ENCODE data around the gene RTN4R.

Gene RTN4R

GRCh38 chr22:20193761-20194494 is 74.2 kb downstream of the RTN4R start:
- Histone ChIP-seq H3K27me3 (no peaks in the 10 kb centered on the region), H3K36me3 (no peaks in the 10 kb centered on the region), H3K9me3 (no peaks in the 10 kb centered on the region), H3K4me3 (no peak overlapping the region), H3K27ac (no peak overlapping the region), H3K4me1 (no peaks in the 10 kb centered on the region)
- no peak for DNase-seq
- TF ChIP-seq CTCF (IDR thresholded peaks at IDR 0.05), result no peak
- intact Hi-C loops (cut with DNase I; ENCODE audit: low total_unique reads), result no loop called here

- Histone ChIP-seq H3K4me1 (no peaks in the 10 kb centered on the region), H3K27ac (no peak overlapping the region), H3K27me3 (no peaks in the 10 kb centered on the region), H3K4me3 (no peak overlapping the region), H3K9me3 (no peaks in the 10 kb centered on the region), H3K36me3 (no peaks in the 10 kb centered on the region)
- intact Hi-C loops (cut with DNase I; ENCODE audit: low total_unique reads), result no loop called here
- no peak for DNase-seq
- no peak for TF ChIP-seq CTCF (IDR thresholded peaks at IDR 0.05)
Observed at GRCh38 chr22:20192972-20193760, 75.0 kb downstream of the RTN4R start.

GRCh38 chr22:20192293-20192971 is 75.7 kb downstream of the RTN4R start:
- no peak for TF ChIP-seq CTCF (IDR thresholded peaks at IDR 0.05)
- Histone ChIP-seq H3K9me3 (no peaks in the 10 kb centered on the region), H3K4me3 (no peak overlapping the region), H3K27ac (no peak overlapping the region), H3K4me1 (no peaks in the 10 kb centered on the region), H3K36me3 (no peaks in the 10 kb centered on the region), H3K27me3 (no peaks in the 10 kb centered on the region)
- intact Hi-C loops (cut with DNase I; ENCODE audit: low total_unique reads), result no loop called here
- DNase-seq, result no peak

GRCh38 chr22:20191803-20192202 is 76.3 kb downstream of the RTN4R start:
- TF ChIP-seq CTCF (IDR thresholded peaks at IDR 0.05), result no peak
- H3K4me1 ChIP-seq, result no peaks in the 10 kb centered on the region
- no peak overlapping the region for H3K4me3 ChIP-seq
- no peaks in the 10 kb centered on the region for H3K36me3 ChIP-seq
- intact Hi-C loops (cut with DNase I; ENCODE audit: low total_unique reads), result no loop called here
- H3K27me3 ChIP-seq, result no peaks in the 10 kb centered on the region
- DNase-seq, result no peak
- H3K9me3 ChIP-seq, result no peaks in the 10 kb centered on the region
- no peak overlapping the region for H3K27ac ChIP-seq
